ENCODE data around the gene CLIP2. TPM values are rescaled to one million over a fixed set of nuclear protein-coding genes. Genes with fewer than 3 reads are reported as not detected.
"Not testable (repeated sequence)": the region's sequence is repeated elsewhere in the genome, so short reads cannot be mapped to it uniquely, and the experiment has no call there.

Gene CLIP2
- total RNA-seq, 1 donor from 2014 or later, result 24.1 TPM

DNA sequence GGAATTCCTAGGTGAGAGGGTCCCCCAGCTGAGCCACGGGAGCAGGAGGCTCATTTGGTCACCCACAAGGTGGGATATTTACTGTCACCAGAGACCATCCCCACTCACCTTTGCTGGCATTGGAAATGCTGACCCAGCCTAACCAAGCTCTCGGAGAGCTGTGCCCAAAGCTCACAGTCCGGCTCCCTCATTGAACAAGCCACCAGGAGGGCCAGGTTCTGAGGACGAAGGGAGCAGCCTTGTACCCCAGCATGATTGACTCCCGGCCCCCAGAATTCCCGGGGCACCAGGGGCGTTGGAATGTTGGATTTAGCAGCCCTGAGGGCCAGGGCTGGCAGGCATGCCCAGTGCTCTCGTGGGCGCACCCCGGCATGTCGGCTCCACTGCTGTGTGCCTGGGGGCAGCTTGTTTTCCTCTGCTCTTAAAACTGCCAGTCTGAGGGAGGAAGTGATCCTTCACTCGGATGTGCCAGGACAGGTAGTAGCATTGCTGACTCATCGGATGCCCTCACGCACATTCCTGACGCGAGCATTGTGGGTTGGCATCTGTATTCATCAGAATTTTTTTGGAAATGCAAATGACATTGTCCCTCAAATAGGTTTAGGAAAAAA, 23.3 kb downstream of the CLIP2 start:
- intact Hi-C loops (cut with DNase I), result no loop called here
- Histone ChIP-seq H3K4me1 (no peaks in the 10 kb centered on the region), H3K36me3 (no peaks in the 10 kb centered on the region), H3K27ac (no peak overlapping the region), H3K9me3 (no peaks in the 10 kb centered on the region), H3K27me3 (ENCODE audit: low read depth) (no peaks in the 10 kb centered on the region), H3K4me3 (no peak overlapping the region)
- DNase-seq (no peak), ATAC-seq (no peak)
- TF ChIP-seq, protein P1, sequence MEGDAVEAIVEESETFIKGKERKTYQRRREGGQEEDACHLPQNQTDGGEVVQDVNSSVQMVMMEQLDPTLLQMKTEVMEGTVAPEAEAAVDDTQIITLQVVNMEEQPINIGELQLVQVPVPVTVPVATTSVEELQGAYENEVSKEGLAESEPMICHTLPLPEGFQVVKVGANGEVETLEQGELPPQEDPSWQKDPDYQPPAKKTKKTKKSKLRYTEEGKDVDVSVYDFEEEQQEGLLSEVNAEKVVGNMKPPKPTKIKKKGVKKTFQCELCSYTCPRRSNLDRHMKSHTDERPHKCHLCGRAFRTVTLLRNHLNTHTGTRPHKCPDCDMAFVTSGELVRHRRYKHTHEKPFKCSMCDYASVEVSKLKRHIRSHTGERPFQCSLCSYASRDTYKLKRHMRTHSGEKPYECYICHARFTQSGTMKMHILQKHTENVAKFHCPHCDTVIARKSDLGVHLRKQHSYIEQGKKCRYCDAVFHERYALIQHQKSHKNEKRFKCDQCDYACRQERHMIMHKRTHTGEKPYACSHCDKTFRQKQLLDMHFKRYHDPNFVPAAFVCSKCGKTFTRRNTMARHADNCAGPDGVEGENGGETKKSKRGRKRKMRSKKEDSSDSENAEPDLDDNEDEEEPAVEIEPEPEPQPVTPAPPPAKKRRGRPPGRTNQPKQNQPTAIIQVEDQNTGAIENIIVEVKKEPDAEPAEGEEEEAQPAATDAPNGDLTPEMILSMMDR (IDR thresholded peaks at IDR 0.05), result no peak

DNA sequence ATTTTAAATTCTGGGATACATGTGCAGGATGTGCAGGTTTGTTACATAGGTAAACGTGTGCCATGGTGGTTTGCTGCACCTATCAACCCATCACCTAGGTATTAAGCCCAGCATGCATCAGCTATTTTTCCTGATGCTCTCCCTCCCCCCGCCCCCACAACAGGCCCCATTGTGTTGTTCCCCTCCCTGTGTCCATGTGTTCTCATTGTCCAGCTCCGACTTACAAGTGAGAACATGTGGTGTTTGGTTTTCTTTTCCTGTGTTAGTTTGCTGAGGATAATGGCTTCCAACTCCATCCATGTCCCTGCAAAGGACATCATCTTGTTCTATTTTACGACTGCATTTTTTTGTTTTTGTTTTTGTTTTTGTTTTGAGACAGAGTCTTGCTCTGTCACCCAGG, 26.7 kb downstream of the CLIP2 start:
- H3K27ac ChIP-seq, result not testable (repeated sequence)

DNA sequence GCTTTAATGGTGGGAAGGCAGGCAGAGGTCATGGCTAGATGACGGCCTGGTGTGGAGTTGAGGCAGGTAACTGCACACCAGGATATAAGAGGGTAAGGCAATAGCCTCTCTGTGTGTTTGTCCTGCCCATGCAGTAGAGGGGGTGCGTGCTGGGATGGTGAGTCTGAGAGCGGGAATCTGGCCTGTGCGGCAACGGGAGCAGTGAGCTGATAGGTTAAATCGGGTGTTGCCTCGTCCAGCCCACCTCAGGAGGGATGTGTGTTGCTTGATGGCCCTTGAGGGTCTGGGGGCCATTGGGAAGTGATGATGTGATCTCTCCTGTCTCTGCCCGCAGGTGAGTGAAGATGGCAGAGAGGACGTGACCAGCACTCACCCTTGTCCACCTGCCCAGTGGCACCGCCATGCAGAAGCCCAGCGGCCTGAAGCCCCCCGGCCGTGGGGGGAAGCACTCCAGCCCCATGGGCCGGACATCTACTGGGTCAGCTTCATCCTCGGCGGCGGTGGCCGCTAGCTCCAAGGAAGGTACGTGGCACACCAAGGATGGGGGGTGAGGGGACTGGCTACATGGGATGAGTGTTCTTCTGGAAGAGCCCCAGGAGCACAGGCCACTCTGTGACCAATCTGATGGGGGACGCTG, 28.1 kb downstream of the CLIP2 start:
- DNase-seq (no peak), ATAC-seq (no peak)
- Histone ChIP-seq H3K9me3 (no peaks in the 10 kb centered on the region), H3K27me3 (ENCODE audit: low read depth) (no peaks in the 10 kb centered on the region), H3K4me3 (no peak overlapping the region), H3K27ac (no peak overlapping the region), H3K4me1 (no peaks in the 10 kb centered on the region), H3K36me3 (no peaks in the 10 kb centered on the region)
- intact Hi-C loops (cut with DNase I), result no loop called here
- TF ChIP-seq, protein P1 (IDR thresholded peaks at IDR 0.05), result no peak

More for the DNA sequence above, 26.7 kb downstream of the CLIP2 start:
- ATAC-seq; H3K9me3 ChIP-seq; H3K36me3 ChIP-seq; H3K27me3 ChIP-seq (ENCODE audit: low read depth); intact Hi-C loops (cut with DNase I); DNase-seq; H3K4me3 ChIP-seq; H3K4me1 ChIP-seq: not testable (repeated sequence)

DNA sequence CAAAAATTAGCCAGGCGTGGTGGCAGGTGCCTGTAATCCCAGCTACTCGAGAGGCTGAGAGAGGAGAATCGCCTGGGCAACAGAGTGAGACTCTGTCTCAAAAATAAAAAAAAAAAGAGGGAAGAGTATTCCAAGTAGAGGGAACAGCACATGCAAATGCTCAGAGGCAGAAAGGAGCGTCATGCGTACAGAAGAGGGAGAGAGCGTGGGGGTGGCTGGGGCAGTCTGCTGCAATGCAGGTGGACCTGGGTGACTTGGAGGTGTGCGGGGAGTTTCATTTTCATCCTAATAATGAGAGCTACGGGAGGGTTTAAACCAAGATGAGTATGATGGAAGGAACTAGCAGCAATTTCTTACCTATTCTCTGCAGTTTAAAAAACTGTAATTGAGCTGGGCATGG, 28.8 kb downstream of the CLIP2 start:
- DNase-seq (no peak), ATAC-seq (no peak)
- Histone ChIP-seq H3K4me3 (no peak overlapping the region), H3K4me1 (no peaks in the 10 kb centered on the region), H3K27me3 (ENCODE audit: low read depth) (no peaks in the 10 kb centered on the region), H3K27ac (no peak overlapping the region), H3K9me3 (no peaks in the 10 kb centered on the region), H3K36me3 (no peaks in the 10 kb centered on the region)
- intact Hi-C loops (cut with DNase I), result no loop called here
- TF ChIP-seq, protein P1 (IDR thresholded peaks at IDR 0.05), result no peak

DNA sequence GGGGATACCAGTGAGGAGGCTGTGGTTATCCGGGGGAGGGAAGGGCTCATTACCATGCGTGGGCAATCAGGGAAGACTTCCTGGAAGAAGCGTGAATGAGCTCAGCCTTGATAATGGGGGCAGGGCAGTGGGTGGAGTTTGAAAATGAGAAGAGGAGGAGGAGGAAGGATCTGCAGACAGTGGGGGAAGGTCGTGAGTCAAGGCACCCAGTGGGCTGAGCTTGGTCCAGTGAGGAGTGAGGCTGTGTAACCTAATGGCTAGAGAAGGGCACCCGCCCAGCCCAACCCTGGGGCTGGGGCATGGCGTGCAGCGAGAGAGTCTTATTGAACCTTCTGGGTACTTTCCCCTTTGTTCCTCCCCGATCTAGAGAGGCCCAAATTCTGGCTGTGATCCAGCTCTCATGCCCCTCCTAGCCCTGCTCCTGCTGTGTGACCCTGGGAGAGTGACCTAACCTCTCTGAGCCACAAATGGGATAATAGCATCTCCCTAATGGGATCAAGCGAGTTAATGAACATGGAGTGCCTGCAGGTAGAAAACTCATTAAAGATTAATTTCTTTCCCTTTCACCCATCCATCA, 31.5 kb downstream of the CLIP2 start:
- DNase-seq (no peak), ATAC-seq (no peak)
- no peaks in the 10 kb centered on the region for H3K4me1 ChIP-seq
- peaks cover 4% of the 10 kb centered on the region for H3K36me3 ChIP-seq
- intact Hi-C loops (cut with DNase I), result no loop called here
- TF ChIP-seq, protein P1 (IDR thresholded peaks at IDR 0.05), result no peak
- no peak overlapping the region for H3K27ac ChIP-seq
- H3K4me3 ChIP-seq, result no peak overlapping the region
- H3K27me3 ChIP-seq (ENCODE audit: low read depth), result no peaks in the 10 kb centered on the region
- no peaks in the 10 kb centered on the region for H3K9me3 ChIP-seq

DNA sequence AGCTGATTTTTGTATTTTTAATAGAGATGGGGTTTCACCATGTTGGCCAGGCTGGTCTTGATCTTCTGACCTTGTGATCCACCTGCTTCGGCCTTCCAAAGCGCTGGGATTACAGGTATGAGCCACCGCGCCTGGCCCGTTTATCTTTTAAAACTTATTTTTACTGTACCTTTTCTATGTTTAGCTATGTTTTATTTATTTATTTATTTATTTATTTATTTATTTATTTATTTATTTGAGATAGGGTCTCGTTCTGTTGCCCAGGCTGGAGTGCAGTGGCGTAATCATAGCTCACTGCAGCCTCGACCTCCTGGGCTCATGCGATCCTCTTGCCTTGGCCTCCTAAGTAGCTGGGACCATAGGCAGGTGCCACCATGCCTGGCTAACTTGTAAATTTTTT, 33.7 kb downstream of the CLIP2 start:
- intact Hi-C loops (cut with DNase I); H3K36me3 ChIP-seq: not testable (repeated sequence)

More for the DNA sequence above, 33.7 kb downstream of the CLIP2 start:
- H3K9me3 ChIP-seq; H3K4me3 ChIP-seq; H3K27ac ChIP-seq; H3K4me1 ChIP-seq; H3K27me3 ChIP-seq (ENCODE audit: low read depth); DNase-seq; ATAC-seq: not testable (repeated sequence)

Measured in lower lobe of right lung (tissue), 2 donors.